ENCODE data around the gene KCNK5. TPM values are rescaled to one million over a fixed set of nuclear protein-coding genes. Genes with fewer than 3 reads are reported as not detected.
A peak's percentile ranks its signal among the peaks of the same experiment; 100 is the strongest.

Gene KCNK5
- total and polyA plus RNA-seq, 9 of the 15 experiments (the other 6 are each of a cell fraction or from before 2014, with no cell fraction given): 1.5 to 45.8 (median 25.8) TPM

GRCh38 chr6:39196673-39197091, 32.6 kb downstream of the KCNK5 start (continued):
- TF ChIP-seq ARID1B (IDR thresholded peaks at IDR 0.05) (peak; percentile 68), HNRNPUL1 (IDR thresholded peaks at IDR 0.05; ENCODE audit: low read length) (no peak), ZNF354B (CRISPR knock-in tag; IDR thresholded peaks at IDR 0.05) (no peak), SRF (CRISPR knock-in tag; IDR thresholded peaks at IDR 0.05) (no peak), JUND (IDR thresholded peaks at IDR 0.05; ENCODE audit: borderline replicate concordance, low read depth, low read length) (peak; percentile 60; the same call in 1 of the 2 replicates), JUND (tag; IDR thresholded peaks at IDR 0.05; ENCODE audit: borderline replicate concordance, low read depth, low read length) (peak; percentile 42; the same call in 1 of the 3 replicates), HMG20B (CRISPR knock-in tag; IDR thresholded peaks at IDR 0.05) (no peak), NFIC (IDR thresholded peaks at IDR 0.05) (peak; percentile 63), ZNF24 (IDR thresholded peaks at IDR 0.05) (no peak), CBFA2T3 (IDR thresholded peaks at IDR 0.05) (peak; percentile 90), NCOA6 (IDR thresholded peaks at IDR 0.05) (no peak), GATAD2B (IDR thresholded peaks at IDR 0.05; ENCODE audit: borderline replicate concordance) (no peak), TFAM (CRISPR knock-in tag; conservative IDR thresholded peaks at IDR 0.05) (no peak), SNAPC5 (CRISPR knock-in tag; IDR thresholded peaks at IDR 0.05) (no peak), CHCHD3 (CRISPR knock-in tag; IDR thresholded peaks at IDR 0.05) (no peak), NCOR1 (IDR thresholded peaks at IDR 0.05) (peak; percentile 68; the same call in 1 of the 2 replicates)
